HepG2 (cell line): ENCODE data around the gene BIRC6. TPM values are rescaled to one million over a fixed set of nuclear protein-coding genes. Genes with fewer than 3 reads are reported as not detected.

Experiments
- ATAC-seq: fragments of 200-7000 bp; cut with Tn5 transposase; 3 replicates; pipeline ENCODE4 v1.9.1; 2020; ENCODE audit warnings: mild to moderate bottlenecking, moderate library complexity
- BruUV-seq: library from RNA; stranded (reverse); fragments of 400-500 nt; replicated peaks from 2 replicates; lab custom pipeline; 2021; lab: Mats Ljungman, UMichigan
- CTCF ChIA-PET: fragments of 300-600 bp; formaldehyde crosslinking; extraction: SDS; loops from one replicate; lab custom pipeline; 2021; ENCODE audit warnings: low total read pairs, inconsistent platforms, low intra/inter-chr PET ratio; lab: Yijun Ruan, JAX
- POLR2A ChIA-PET: fragments of 350-600 bp; sonication (Branson Sonifier 250); formaldehyde crosslinking; loops from one replicate; lab custom pipeline; 2020; ENCODE audit warnings: antibody characterized with exemption, inconsistent platforms; lab: Yijun Ruan, JAX
- DNase-seq: peaks from one replicate; pipeline ENCODE4 v3.0.0-alpha.2; 2015; ENCODE audit warnings: low spot score
- FAIRE-seq: peaks from 3 replicates; lab custom pipeline; 2011; peaks lifted over from hg19 to GRCh38; lab: Jason Lieb, UNC
- H2AFZ ChIP-seq: one replicate; pipeline ENCODE4 v1.6.1; 2011; ENCODE audit warnings: low read length, inconsistent platforms
- H3K27ac ChIP-seq: fragments of 300-600 bp; 3 replicates; pipeline ENCODE4 v1.8.0; 2011; ENCODE audit warnings: mixed run types, mild to moderate bottlenecking, mixed read lengths, low read length, inconsistent platforms; ENCODE audit not compliant: insufficient read depth; ENCODE audit errors: extremely low read length
- H3K27me3 ChIP-seq, 2 experiments: fragments of 200-600 bp in 1 of 2; 2 replicates in 1 of 2; 3 replicates in 1 of 2; pipeline versions ENCODE4 v1.6.0 to v1.8.0; 2011; ENCODE audit warnings: low read length in 2 of 2, mild to moderate bottlenecking in 2 of 2, moderate library complexity in 2 of 2, inconsistent platforms in 1 of 2; ENCODE audit not compliant: insufficient read depth in 2 of 2, control insufficient read depth in 1 of 2
- H3K36me3 ChIP-seq, 2 experiments: fragments of 200-600 bp in 1 of 2; replicated peaks in 1 of 2; 2 replicates in 1 of 2; 3 replicates in 1 of 2; pipeline versions ENCODE4 v1.5.1 to v1.8.0; 2011; ENCODE audit warnings: low read length in 2 of 2, inconsistent platforms in 1 of 2; ENCODE audit not compliant: insufficient read depth in 2 of 2, control insufficient read depth in 1 of 2
- H3K4me1 ChIP-seq: 2 replicates; pipeline ENCODE4 v1.5.1; 2012; ENCODE audit warnings: low read length, inconsistent platforms; ENCODE audit not compliant: insufficient read depth
- H3K4me2 ChIP-seq: 2 replicates; pipeline ENCODE4 v1.6.0; 2011; ENCODE audit warnings: low read depth, low read length, inconsistent platforms
- H3K4me3 ChIP-seq, 3 experiments: fragments of 200-600 bp in 1 of 3; sonication (generic), shearing (Covaris generic) in 1 of 3; replicated peaks in 1 of 3; 2 replicates each; pipeline ENCODE4 v1.5.1; 2011 to 2016; ENCODE audit warnings: low read length in 3 of 3, inconsistent platforms in 2 of 3, low read depth in 2 of 3, mild to moderate bottlenecking in 2 of 3, control low read depth in 1 of 3, mixed read lengths in 1 of 3; ENCODE audit not compliant: insufficient read depth in 1 of 3
- H3K79me2 ChIP-seq: one replicate; pipeline ENCODE4 v1.6.1; 2011; ENCODE audit warnings: low read length, inconsistent platforms; ENCODE audit not compliant: insufficient read depth
- H3K9ac ChIP-seq: 2 replicates; pipeline ENCODE4 v1.6.0; 2011; ENCODE audit warnings: mild to moderate bottlenecking, low read depth, low read length, inconsistent platforms; ENCODE audit not compliant: insufficient read depth
- H3K9me3 ChIP-seq: 2 replicates; pipeline ENCODE4 v1.5.1; 2012; ENCODE audit warnings: mild to moderate bottlenecking, low read length
- H4K20me1 ChIP-seq: 2 replicates; pipeline ENCODE4 v1.6.0; 2011; ENCODE audit warnings: inconsistent platforms, mild to moderate bottlenecking, low read length, moderate library complexity; ENCODE audit not compliant: insufficient read depth
- ASH2L ChIP-seq: fragments of 300-600, 200-600 bp; sonication (generic); IDR thresholded peaks from 2 replicates; pipeline ENCODE4 v1.7.0; 2017; ENCODE audit warnings: low read depth, mild to moderate bottlenecking, moderate library complexity, mixed read lengths, low read length; ENCODE audit not compliant: insufficient read length
- FOSL1 ChIP-seq: sonication (generic); formaldehyde crosslinking; IDR thresholded peaks from 2 replicates; pipeline ENCODE4 v1.9.0; 2021; ENCODE audit warnings: missing genetic modification reagents, borderline replicate concordance
- HMG20A ChIP-seq: IDR thresholded peaks from 2 replicates; pipeline ENCODE4 v1.6.1; 2016; ENCODE audit warnings: borderline replicate concordance
- ISX ChIP-seq: sonication (generic); formaldehyde crosslinking; conservative IDR thresholded peaks from 2 replicates; pipeline ENCODE4 v1.5.0; 2020; ENCODE audit warnings: missing genetic modification reagents
- NONO ChIP-seq, 2 experiments: fragments of 450-650 bp in 1 of 2; sonication (generic) in 1 of 2; formaldehyde crosslinking in 1 of 2; IDR thresholded peaks in 1 of 2; conservative IDR thresholded peaks in 1 of 2; 2 replicates each; pipeline versions ENCODE4 v1.6.1 to v1.8.0; 2017 to 2022; ENCODE audit warnings: mild to moderate bottlenecking in 1 of 2, missing genetic modification reagents in 1 of 2, moderate library complexity in 1 of 2
- PLRG1 ChIP-seq: fragments of 450-650 bp; conservative IDR thresholded peaks from 2 replicates; pipeline ENCODE4 v1.6.1; 2016
- SMARCC2 ChIP-seq: fragments of 450-650 bp; IDR thresholded peaks from 2 replicates; pipeline ENCODE4 v1.6.1; 2017; ENCODE audit warnings: antibody characterized with exemption, mild to moderate bottlenecking
- ZMAT3 ChIP-seq: sonication (generic); formaldehyde crosslinking; conservative IDR thresholded peaks from 2 replicates; pipeline ENCODE4 v1.7.0; 2021; ENCODE audit warnings: missing genetic modification reagents
- ZNF232 ChIP-seq: sonication (generic); formaldehyde crosslinking; IDR thresholded peaks from 2 replicates; pipeline ENCODE4 v1.4.0; 2020; ENCODE audit warnings: missing genetic modification reagents, borderline replicate concordance
- ZNF235 ChIP-seq: sonication (generic); formaldehyde crosslinking; IDR thresholded peaks from 2 replicates; pipeline ENCODE4 v1.8.1; 2023; ENCODE audit warnings: mild to moderate bottlenecking, missing genetic modification reagents, borderline replicate concordance
- ZNF547 ChIP-seq: sonication (generic); formaldehyde crosslinking; IDR thresholded peaks from 2 replicates; pipeline ENCODE4 v1.5.1; 2020; ENCODE audit warnings: mild to moderate bottlenecking, missing genetic modification reagents
- ZNF678 ChIP-seq: sonication (generic); formaldehyde crosslinking; IDR thresholded peaks from 2 replicates; pipeline ENCODE4 v1.4.0; 2020; ENCODE audit warnings: mild to moderate bottlenecking, missing genetic modification reagents
- ZNF747 ChIP-seq: sonication (generic); formaldehyde crosslinking; IDR thresholded peaks from 2 replicates; pipeline ENCODE4 v1.8.1; 2023; ENCODE audit warnings: missing genetic modification reagents, mild to moderate bottlenecking, borderline replicate concordance
- ZNF781 ChIP-seq: sonication (generic); formaldehyde crosslinking; IDR thresholded peaks from 2 replicates; pipeline ENCODE4 v1.5.1; 2020; ENCODE audit warnings: borderline replicate concordance, mild to moderate bottlenecking, missing genetic modification reagents; ENCODE audit errors: not compliant biosample characterization
- ZNF883 ChIP-seq: sonication (generic); formaldehyde crosslinking; IDR thresholded peaks from 2 replicates; pipeline ENCODE4 v1.5.1; 2020; ENCODE audit warnings: mild to moderate bottlenecking, missing genetic modification reagents; ENCODE audit errors: not compliant biosample characterization
- ZSCAN29 ChIP-seq: sonication (generic); formaldehyde crosslinking; conservative IDR thresholded peaks from 2 replicates; pipeline ENCODE4 v1.4.0; 2020; ENCODE audit warnings: mild to moderate bottlenecking, missing genetic modification reagents
- WGBS: methylation state at CpG from one replicate; pipeline ENCODE4 v1.1.6; 2017; ENCODE audit warnings: low lambda C conversion rate; 5-methylcytosine and 5-hydroxymethylcytosine counted together
- in situ Hi-C: cut with HindIII; loops from 2 replicates; pipeline ENCODE4 v1.10.0; 2017; ENCODE audit warnings: low pct_unique_long_range_greater_than_20kb; ENCODE audit not compliant: extremely low pct_ligation_motif_present
- intact Hi-C: fragments of 100-400 bp; cut with micrococcal nuclease; formaldehyde crosslinking; loops from one replicate; pipeline ENCODE4 v1.10.0; 2022; ENCODE audit not compliant: unreplicated experiment
- polyA plus RNA-seq, 8 experiments: library from polyadenylated mRNA; depleted of rRNA in 3 of 8; stranded (reverse) in 7 of 8; unstranded in 1 of 8; fragments of >200 nt; fragmentation: Illumina TruSeq in 4 of 8; extraction: Trizol in 4 of 8; gene quantifications; 2 replicates each; pipeline versions ENCODE4 v1.2.1 to v1.2.3, GENCODE V29; 2011 to 2016; ENCODE audit warnings: low read depth in 4 of 8, missing spikeins in 1 of 8, mixed read lengths in 1 of 8; ENCODE audit not compliant: insufficient read depth in 1 of 8
- total RNA-seq, 5 experiments: library from RNA; depleted of rRNA; stranded (reverse); fragments of >200 nt; fragmentation: Illumina TruSeq; extraction: Trizol; gene quantifications; 2 replicates each; pipeline ENCODE4 v1.2.3, GENCODE V29; 2016; ENCODE audit warnings: low read depth in 1 of 5
- TF ChIP-seq, protein P1 (sequence below): IDR thresholded peaks from 2 replicates; pipeline ENCODE4 v1.6.1; 2016; ENCODE audit warnings: missing compliant biosample characterization, missing genetic modification reagents, borderline replicate concordance
- TF ChIP-seq, protein P2 (sequence below): sonication (generic); formaldehyde crosslinking; IDR thresholded peaks from 2 replicates; pipeline ENCODE4 v1.4.0; 2020; ENCODE audit warnings: missing genetic modification reagents

The BIRC6 gene
- total and polyA plus RNA-seq, 2 of the 13 experiments (the other 11 are each of a cell fraction or from before 2014, with no cell fraction given): 65.6 to 120 TPM

DNA sequence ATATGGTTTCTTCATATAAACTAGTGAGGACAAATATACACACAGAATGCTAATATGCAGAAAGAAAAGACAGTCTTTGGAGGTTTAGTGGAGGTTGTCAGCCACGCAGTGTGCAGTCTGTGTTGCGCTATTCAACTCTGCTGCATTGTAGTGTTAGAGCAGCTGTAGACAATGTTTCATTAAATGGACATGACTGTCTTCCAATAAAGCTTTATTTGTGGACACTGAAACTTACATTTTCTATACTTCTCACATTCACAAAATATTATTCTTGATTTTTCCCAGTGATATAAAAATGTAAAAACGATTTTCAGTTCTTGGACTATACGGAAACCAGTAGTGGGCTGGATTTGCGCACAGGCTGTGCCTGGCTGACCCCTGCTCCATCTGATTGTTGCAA, 284.4 kb downstream of the BIRC6 start:
- H3K9ac ChIP-seq: no peak overlapping the region
- H3K27me3 ChIP-seq: no peaks in the 10 kb centered on the region
- FAIRE-seq (no peak), DNase-seq (no peak), ATAC-seq (no peak)
- no peak overlapping the region for H2AFZ ChIP-seq
- no peaks in the 10 kb centered on the region for H3K9me3 ChIP-seq
- H3K4me3 ChIP-seq: no peak overlapping the region
- TF ChIP-seq HMG20A (no peak), ZMAT3 (CRISPR knock-in tag) (no peak), ZNF232 (no peak), ZNF235 (CRISPR knock-in tag) (no peak), ASH2L (no peak)
- no peaks in the 10 kb centered on the region for H4K20me1 ChIP-seq
- BruUV-seq: TSS peak; percentile 48
- H3K4me1 ChIP-seq: no peaks in the 10 kb centered on the region
- H3K79me2 ChIP-seq: no peaks in the 10 kb centered on the region
- CTCF ChIA-PET: no interaction called here
- H3K4me2 ChIP-seq: no peak overlapping the region
- intact Hi-C loops (no loop called here), in situ Hi-C loops (no loop called here)
- H3K27ac ChIP-seq: no peak overlapping the region
- POLR2A ChIA-PET: no interaction called here
- peaks cover 9 to 57% of the 10 kb centered on the region in 2 experiments for H3K36me3 ChIP-seq
- 95% methylated on average over 5 of the region's 5 CpGs for WGBS

DNA sequence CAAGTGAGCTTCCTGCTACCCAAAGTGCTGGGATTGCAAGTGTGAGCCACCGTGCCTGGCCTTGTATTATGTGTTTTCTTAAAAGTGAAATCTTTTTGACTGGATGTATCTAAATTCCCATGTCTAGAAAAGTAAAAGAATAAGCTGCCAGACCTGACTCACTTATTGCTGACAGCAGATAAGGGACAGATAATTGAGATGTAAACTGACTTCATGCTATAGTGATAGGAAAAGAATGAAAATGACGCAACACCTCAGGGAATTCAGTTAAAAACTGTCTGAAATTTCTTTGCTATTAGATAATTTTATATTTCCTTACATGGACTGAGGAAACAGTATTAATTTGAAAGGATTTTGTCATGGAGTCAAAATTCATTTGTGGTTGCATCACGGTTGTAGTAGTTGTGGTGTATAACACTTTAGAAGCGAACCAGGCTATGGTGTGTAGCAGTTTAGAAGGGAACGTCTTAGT, 290.4 kb downstream of the BIRC6 start:
- Histone ChIP-seq H3K9me3 (no peaks in the 10 kb centered on the region), H3K27me3 (no peaks in the 10 kb centered on the region), H3K4me2 (no peak overlapping the region), H3K36me3 (peaks cover 6 to 49% of the 10 kb centered on the region in 2 experiments), H3K9ac (no peak overlapping the region), H2AFZ (no peak overlapping the region), H3K4me1 (no peaks in the 10 kb centered on the region), H3K4me3 (no peak overlapping the region), H3K27ac (no peak overlapping the region), H3K79me2 (no peaks in the 10 kb centered on the region), H4K20me1 (no peaks in the 10 kb centered on the region)
- intact Hi-C loops: no loop called here
- POLR2A ChIA-PET: interaction anchor here (2.4 kb wide), 1 partner anchor 19 kb away, joined by 9 read pairs; the partner anchor contains the start of gene TTC27
- no peak for DNase-seq
- no peak for FAIRE-seq
- 98% methylated on average over 5 of the region's 5 CpGs for WGBS
- CTCF ChIA-PET: no interaction called here
- in situ Hi-C loops: no loop called here
- no peak for ATAC-seq
- no TSS peak for BruUV-seq
- TF ChIP-seq ZNF747 (CRISPR knock-in tag) (no peak), ZNF883 (CRISPR knock-in tag) (no peak), ISX (CRISPR knock-in tag) (no peak), ZNF547 (CRISPR knock-in tag) (no peak), PLRG1 (no peak), SMARCC2 (no peak), ZNF678 (no peak), FOSL1 (CRISPR knock-in tag) (no peak), NONO (IDR thresholded peaks at IDR 0.05) (no peak), NONO (CRISPR knock-in tag; conservative IDR thresholded peaks at IDR 0.05) (no peak), ZNF781 (CRISPR knock-in tag) (no peak), ZSCAN29 (CRISPR knock-in tag) (no peak)
- TF ChIP-seq, protein P1, sequence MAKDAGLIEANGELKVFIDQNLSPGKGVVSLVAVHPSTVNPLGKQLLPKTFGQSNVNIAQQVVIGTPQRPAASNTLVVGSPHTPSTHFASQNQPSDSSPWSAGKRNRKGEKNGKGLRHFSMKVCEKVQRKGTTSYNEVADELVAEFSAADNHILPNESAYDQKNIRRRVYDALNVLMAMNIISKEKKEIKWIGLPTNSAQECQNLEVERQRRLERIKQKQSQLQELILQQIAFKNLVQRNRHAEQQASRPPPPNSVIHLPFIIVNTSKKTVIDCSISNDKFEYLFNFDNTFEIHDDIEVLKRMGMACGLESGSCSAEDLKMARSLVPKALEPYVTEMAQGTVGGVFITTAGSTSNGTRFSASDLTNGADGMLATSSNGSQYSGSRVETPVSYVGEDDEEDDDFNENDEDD: no peak
- TF ChIP-seq, protein P2, sequence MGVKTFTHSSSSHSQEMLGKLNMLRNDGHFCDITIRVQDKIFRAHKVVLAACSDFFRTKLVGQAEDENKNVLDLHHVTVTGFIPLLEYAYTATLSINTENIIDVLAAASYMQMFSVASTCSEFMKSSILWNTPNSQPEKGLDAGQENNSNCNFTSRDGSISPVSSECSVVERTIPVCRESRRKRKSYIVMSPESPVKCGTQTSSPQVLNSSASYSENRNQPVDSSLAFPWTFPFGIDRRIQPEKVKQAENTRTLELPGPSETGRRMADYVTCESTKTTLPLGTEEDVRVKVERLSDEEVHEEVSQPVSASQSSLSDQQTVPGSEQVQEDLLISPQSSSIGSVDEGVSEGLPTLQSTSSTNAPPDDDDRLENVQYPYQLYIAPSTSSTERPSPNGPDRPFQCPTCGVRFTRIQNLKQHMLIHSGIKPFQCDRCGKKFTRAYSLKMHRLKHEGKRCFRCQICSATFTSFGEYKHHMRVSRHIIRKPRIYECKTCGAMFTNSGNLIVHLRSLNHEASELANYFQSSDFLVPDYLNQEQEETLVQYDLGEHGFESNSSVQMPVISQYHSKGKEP (CRISPR knock-in tag): no peak
